BLaER1 (cell line): ENCODE data around the gene CORIN.
"Not testable (repeated sequence)": the region's sequence is repeated elsewhere in the genome, so short reads cannot be mapped to it uniquely, and the experiment has no call there.

ENCODE experiments used
- H3K27ac ChIP-seq: shearing (Covaris generic); formaldehyde crosslinking; 2 replicates; pipeline ENCODE4 v1.8.1; 2022
- H3K27me3 ChIP-seq: shearing (Covaris generic); formaldehyde crosslinking; 2 replicates; pipeline ENCODE4 v1.8.1; 2022
- H3K36me3 ChIP-seq: shearing (Covaris generic); formaldehyde crosslinking; 2 replicates; pipeline ENCODE4 v1.8.1; 2022
- H3K4me1 ChIP-seq: shearing (Covaris generic); formaldehyde crosslinking; 2 replicates; pipeline ENCODE4 v1.8.1; 2022
- H3K4me2 ChIP-seq: shearing (Covaris generic); formaldehyde crosslinking; 2 replicates; pipeline ENCODE4 v1.8.1; 2022
- H3K4me3 ChIP-seq: shearing (Covaris generic); formaldehyde crosslinking; 2 replicates; pipeline ENCODE4 v1.8.1; 2022
- H3K9ac ChIP-seq: shearing (Covaris generic); formaldehyde crosslinking; 2 replicates; pipeline ENCODE4 v1.8.1; 2022
- H3K9me3 ChIP-seq: shearing (Covaris generic); formaldehyde crosslinking; 2 replicates; pipeline ENCODE4 v1.8.1; 2022
- H4K20me1 ChIP-seq: shearing (Covaris generic); formaldehyde crosslinking; 2 replicates; pipeline ENCODE4 v1.8.1; 2022
- Cebpa-rat ChIP-seq: shearing (Covaris generic); IDR thresholded peaks from 2 replicates; pipeline ENCODE4 v1.8.1; 2022

Gene CORIN

DNA sequence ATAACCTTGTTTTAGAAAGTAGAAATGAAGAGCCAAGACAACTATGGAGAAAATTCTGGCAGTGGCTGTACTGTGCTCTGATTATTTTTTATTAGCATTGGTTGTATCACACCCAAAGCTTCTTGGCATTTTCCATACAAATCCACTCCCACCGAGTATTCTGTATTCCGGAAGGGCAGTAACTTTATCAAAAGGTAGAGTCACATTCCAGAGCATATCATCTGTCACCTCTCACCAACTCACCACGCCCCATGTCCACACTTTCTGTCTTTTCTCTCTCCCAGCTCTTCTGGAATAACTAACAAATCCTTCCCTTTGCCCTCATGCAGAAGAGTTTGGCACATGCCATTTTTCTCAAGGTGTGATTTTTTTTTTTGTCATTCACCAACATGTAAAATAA, 52.7 kb downstream of the CORIN start:
- peaks cover 8% of the 10 kb centered on the region; the same call in 1 of the 2 replicates for H3K9me3 ChIP-seq
- no peaks in the 10 kb centered on the region for H3K4me1 ChIP-seq
- no peaks in the 10 kb centered on the region for H4K20me1 ChIP-seq
- H3K27me3 ChIP-seq, result no peaks in the 10 kb centered on the region
- no peak overlapping the region for H3K4me2 ChIP-seq
- no peak overlapping the region for H3K4me3 ChIP-seq
- H3K9ac ChIP-seq, result no peak overlapping the region
- H3K27ac ChIP-seq, result no peak overlapping the region
- H3K36me3 ChIP-seq, result no peaks in the 10 kb centered on the region
- TF ChIP-seq Cebpa-rat, result no peak

DNA sequence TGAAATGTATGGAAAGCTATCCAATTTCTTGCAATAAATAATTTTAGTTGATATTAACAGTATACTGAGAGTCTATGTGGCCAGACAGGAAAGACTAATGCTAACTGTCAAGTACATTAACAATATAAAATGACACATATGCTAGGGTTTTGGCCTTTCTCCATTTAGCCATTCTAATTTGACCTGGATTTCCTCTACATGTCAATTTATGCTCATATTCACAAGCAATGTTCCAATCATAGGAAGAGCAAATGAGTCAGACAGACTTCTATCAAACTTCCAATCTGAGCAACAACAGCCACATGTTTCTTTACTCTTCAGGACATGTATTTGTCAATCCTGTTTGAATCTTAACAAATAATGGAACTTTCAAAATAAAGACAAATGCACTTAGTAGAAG, 53.6 kb downstream of the CORIN start:
- H4K20me1 ChIP-seq, result no peaks in the 10 kb centered on the region
- H3K4me2 ChIP-seq, result no peak overlapping the region
- peaks cover 8% of the 10 kb centered on the region; the same call in 1 of the 2 replicates for H3K9me3 ChIP-seq
- H3K4me1 ChIP-seq, result no peaks in the 10 kb centered on the region
- no peak for TF ChIP-seq Cebpa-rat
- no peak overlapping the region for H3K27ac ChIP-seq
- no peak overlapping the region for H3K4me3 ChIP-seq
- H3K36me3 ChIP-seq, result no peaks in the 10 kb centered on the region
- no peak overlapping the region for H3K9ac ChIP-seq
- no peaks in the 10 kb centered on the region for H3K27me3 ChIP-seq

DNA sequence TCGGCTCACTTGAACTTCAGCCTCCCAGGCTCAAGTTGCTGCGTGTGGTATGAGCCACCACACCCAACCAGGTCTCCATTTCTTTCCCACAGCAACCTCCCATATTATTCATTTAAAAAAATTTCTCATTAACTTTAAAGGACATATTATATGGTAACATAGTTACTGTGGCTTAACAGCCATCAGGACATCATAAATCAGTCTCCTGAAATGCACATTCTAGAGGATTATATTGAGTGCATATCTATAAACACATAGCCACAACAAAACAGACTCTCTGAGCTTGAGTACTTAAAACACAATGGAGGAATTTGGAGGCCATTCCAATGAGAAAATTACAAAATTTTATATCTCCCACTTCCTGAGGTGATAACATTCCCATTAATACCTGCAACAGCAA, 61.5 kb downstream of the CORIN start:
- no peaks in the 10 kb centered on the region for H3K36me3 ChIP-seq
- no peak overlapping the region for H3K4me3 ChIP-seq
- no peak overlapping the region for H3K4me2 ChIP-seq
- no peak overlapping the region for H3K27ac ChIP-seq
- no peaks in the 10 kb centered on the region for H3K4me1 ChIP-seq
- TF ChIP-seq Cebpa-rat, result no peak
- no peak overlapping the region for H3K9ac ChIP-seq
- no peaks in the 10 kb centered on the region for H4K20me1 ChIP-seq
- H3K27me3 ChIP-seq, result no peaks in the 10 kb centered on the region
- peaks cover 4% of the 10 kb centered on the region; the same call in 1 of the 2 replicates for H3K9me3 ChIP-seq

DNA sequence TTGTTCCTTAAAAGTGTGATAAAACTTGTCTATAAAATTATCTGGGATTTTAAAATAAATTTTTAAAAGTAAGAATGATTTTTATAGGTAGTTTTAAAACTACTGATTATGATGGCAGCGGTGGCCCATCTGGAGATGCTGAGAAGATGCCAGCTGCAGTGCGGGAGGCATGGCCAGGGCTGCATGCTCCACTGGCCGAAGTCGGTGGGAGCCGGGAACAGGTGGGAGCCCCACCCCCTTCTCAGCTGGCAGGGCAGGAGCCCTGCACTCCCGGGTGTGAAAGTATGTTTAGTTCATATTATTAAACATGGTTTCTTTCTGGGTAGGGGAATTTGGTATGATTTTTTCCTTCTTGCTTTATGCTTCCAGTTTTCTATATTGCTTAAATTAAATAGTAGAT, 63.8 kb downstream of the CORIN start:
- H3K27ac ChIP-seq, result no peak overlapping the region
- TF ChIP-seq Cebpa-rat, result no peak
- no peaks in the 10 kb centered on the region for H3K4me1 ChIP-seq
- H4K20me1 ChIP-seq, result no peaks in the 10 kb centered on the region
- H3K4me2 ChIP-seq, result no peak overlapping the region
- H3K36me3 ChIP-seq, result no peaks in the 10 kb centered on the region
- H3K9me3 ChIP-seq, result no peaks in the 10 kb centered on the region
- H3K9ac ChIP-seq, result no peak overlapping the region
- H3K4me3 ChIP-seq, result no peak overlapping the region
- H3K27me3 ChIP-seq, result no peaks in the 10 kb centered on the region

DNA sequence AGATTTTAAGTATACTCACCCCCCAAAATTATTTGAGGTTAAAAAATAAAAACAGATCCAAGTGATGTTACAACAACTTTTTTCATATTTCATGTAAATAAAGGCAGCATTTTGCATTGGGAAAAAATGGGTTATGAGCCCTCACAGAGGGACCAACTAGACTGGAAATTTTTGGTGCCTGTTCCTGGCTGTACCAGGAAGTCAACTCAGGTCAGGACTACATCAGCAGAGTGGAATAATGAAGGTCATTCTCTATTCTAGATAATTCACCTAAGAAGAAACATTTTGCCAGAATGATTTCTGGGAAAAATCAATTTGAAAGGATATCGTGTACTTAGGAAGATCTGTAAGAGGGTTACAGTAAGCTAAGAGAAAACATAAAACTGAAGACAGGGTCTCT, 66.8 kb downstream of the CORIN start:
- Histone ChIP-seq H3K27ac (no peak overlapping the region), H3K9ac (no peak overlapping the region), H3K9me3 (no peaks in the 10 kb centered on the region), H3K27me3 (no peaks in the 10 kb centered on the region), H3K4me1 (no peaks in the 10 kb centered on the region), H3K36me3 (no peaks in the 10 kb centered on the region), H3K4me3 (no peak overlapping the region), H4K20me1 (no peaks in the 10 kb centered on the region), H3K4me2 (no peak overlapping the region)
- TF ChIP-seq Cebpa-rat, result no peak

DNA sequence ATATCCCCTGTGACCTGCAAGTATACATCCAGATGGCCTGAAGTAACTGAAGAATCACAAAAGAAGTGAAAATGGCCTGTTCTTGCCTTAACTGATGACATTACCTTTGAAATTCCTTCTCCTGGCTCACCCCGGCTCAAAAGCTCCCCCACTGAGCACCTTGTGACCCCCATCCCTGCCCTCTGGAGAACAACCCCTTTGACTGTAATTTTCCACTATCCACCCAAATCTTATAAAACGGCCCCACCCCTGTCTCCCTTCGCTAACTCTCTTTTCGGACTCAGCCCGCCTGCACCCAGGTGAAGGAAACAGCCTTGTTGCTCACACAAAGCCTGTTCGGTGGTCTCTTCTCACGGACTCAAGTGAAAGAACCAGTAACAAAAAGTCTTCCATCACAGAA, 69.9 kb downstream of the CORIN start:
- H3K4me3 ChIP-seq, H3K27ac ChIP-seq, H4K20me1 ChIP-seq, H3K36me3 ChIP-seq, H3K27me3 ChIP-seq, H3K4me1 ChIP-seq, H3K9ac ChIP-seq, H3K9me3 ChIP-seq, H3K4me2 ChIP-seq: not testable (repeated sequence)

DNA sequence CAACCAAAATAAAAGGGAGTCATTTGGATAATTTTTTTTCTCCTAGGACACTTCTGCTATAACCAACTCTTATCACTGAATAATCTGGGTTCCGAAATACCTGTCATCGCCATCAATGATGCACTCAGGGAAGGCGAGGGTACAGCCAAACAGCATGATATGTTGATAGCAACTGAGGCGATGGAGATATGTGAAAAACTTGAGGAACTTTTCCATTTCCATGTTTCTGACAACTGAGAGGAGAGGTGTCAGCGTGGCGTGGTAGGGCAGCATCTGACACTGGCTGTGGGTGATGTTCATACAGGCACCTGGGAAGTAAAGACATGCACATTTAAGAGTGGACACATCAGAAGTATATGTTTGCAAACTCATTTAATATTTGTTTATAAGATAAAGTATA, 74.6 kb downstream of the CORIN start:
- H3K27ac ChIP-seq, result no peak overlapping the region
- no peaks in the 10 kb centered on the region for H3K27me3 ChIP-seq
- no peaks in the 10 kb centered on the region for H3K4me1 ChIP-seq
- H3K36me3 ChIP-seq, result no peaks in the 10 kb centered on the region
- H3K4me2 ChIP-seq, result no peak overlapping the region
- no peak overlapping the region for H3K4me3 ChIP-seq
- H3K9me3 ChIP-seq, result peaks cover 9% of the 10 kb centered on the region
- H4K20me1 ChIP-seq, result no peaks in the 10 kb centered on the region
- no peak for TF ChIP-seq Cebpa-rat
- no peak overlapping the region for H3K9ac ChIP-seq

DNA sequence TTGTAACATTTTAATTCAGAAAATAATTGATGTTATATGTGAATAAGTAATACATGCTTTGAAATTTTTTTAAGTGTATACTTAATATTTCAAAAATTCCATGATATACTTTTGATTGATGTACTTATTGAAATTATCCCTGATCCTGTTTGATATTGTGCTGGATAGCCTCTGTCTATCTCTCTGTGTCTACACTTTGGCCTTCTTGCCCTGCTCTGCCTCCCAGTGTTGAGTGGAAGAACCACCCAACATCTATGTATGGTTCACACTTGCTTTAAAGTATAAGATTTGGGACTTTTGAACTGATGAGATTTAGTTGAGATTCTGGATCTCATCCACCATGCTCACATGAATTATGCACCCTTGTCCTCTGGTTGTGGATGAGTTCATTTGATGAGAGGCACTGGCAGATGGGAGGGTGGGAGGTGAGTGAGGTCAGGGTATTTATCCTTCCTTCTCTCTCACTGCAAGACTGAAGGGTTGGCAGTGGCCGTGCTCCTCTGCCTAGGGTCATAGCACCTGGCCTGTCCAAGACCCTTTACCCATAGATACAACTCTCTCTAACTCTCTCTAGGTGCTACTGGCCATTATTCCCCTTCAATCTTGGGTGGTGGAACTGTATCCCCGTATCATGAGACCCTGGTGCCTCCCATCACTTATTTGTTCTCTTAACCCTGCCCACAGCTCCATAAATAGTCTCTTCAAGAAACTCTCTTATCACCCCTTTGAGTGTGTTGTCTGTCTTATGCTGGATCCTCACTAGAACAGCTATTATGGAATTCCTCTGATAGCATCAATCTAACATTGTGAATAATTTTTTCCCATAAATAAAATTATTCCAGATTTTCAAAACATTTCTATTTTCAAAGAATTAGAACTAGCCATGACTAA, 75.2 kb downstream of the CORIN start:
- no peaks in the 10 kb centered on the region for H3K27me3 ChIP-seq
- no peaks in the 10 kb centered on the region for H4K20me1 ChIP-seq
- H3K9ac ChIP-seq, result no peak overlapping the region
- no peaks in the 10 kb centered on the region for H3K36me3 ChIP-seq
- no peak overlapping the region for H3K4me3 ChIP-seq
- no peak for TF ChIP-seq Cebpa-rat
- no peak overlapping the region for H3K27ac ChIP-seq
- no peak overlapping the region for H3K4me2 ChIP-seq
- H3K9me3 ChIP-seq, result peaks cover 10% of the 10 kb centered on the region
- H3K4me1 ChIP-seq, result no peaks in the 10 kb centered on the region

DNA sequence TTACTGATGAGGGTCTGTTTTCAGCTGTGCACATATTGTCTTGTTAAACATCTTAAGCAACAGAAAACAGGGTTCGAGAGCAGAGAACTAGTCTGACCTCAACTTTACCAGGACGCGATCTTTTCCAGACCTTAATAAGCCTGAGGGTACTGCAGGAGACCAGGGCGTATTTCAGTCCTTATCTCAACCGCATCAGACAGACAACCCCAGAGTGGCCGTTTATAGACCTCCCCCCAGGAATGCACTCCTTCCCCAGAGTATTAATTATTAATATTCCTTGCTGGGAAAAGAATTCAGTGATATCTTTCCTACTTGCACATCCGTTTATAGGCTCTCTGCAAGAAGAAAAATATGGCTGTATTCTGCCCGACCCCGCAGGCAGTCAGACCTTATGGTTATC, 84.6 kb downstream of the CORIN start:
- not testable (repeated sequence) for H3K27ac ChIP-seq
- H3K9me3 ChIP-seq, result peaks cover 22% of the 10 kb centered on the region

DNA sequence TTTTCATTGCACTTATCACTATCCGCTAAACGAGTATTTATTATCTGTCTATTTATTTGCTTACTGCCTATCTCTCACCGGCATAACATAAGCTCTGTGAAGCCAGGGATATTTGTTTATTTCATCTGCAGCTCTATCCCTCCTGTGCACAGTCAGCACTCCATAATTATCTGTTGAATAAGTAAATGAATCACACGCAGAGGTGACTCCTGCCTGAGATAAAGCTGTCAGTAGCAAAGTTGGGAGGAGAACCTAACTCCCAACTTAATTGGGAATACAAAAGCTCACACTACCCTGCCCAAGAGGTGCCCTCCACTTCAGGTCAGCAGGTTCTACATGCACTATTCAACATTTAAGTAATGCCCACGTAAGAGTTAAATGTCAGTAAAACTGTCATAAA, 85.7 kb downstream of the CORIN start:
- TF ChIP-seq Cebpa-rat, result no peak
- Histone ChIP-seq H3K4me1 (peaks cover 25% of the 10 kb centered on the region), H3K4me3 (no peak overlapping the region), H3K9ac (no peak overlapping the region), H3K4me2 (no peak overlapping the region), H3K27me3 (no peaks in the 10 kb centered on the region), H3K36me3 (no peaks in the 10 kb centered on the region), H4K20me1 (no peaks in the 10 kb centered on the region), H3K27ac (no peak overlapping the region), H3K9me3 (peaks cover 21% of the 10 kb centered on the region)

More for the DNA sequence above, 84.6 kb downstream of the CORIN start:
- H3K36me3 ChIP-seq, H3K27me3 ChIP-seq, H3K9ac ChIP-seq, H3K4me2 ChIP-seq, H4K20me1 ChIP-seq, H3K4me3 ChIP-seq: not testable (repeated sequence)
- peaks cover 25% of the 10 kb centered on the region for H3K4me1 ChIP-seq

DNA sequence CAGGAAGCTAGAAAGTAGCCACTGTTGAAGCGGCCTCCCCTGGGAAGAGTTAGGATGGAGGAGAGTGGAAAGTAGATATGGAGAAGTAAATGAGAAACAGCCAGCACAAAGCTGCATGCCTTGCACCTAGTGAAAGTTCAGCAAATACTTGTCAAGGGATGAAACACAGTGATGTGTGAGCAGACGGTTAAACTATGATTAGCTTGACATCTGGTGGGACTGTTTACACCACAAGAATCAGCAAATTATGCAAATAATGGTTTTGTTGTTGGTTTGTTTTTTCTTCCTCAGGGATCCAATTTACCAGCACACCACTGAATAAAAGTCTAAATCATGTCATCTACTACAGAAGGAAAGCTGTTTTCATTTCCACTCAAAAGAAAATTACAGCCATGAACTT, 87.1 kb downstream of the CORIN start:
- peak overlapping the region; percentile 53 for H3K4me2 ChIP-seq
- peaks cover 25% of the 10 kb centered on the region for H3K4me1 ChIP-seq
- no peaks in the 10 kb centered on the region for H4K20me1 ChIP-seq
- no peak overlapping the region for H3K4me3 ChIP-seq
- H3K27ac ChIP-seq, result peak overlapping the region; percentile 45; the same call in 1 of the 2 replicates
- no peaks in the 10 kb centered on the region for H3K27me3 ChIP-seq
- H3K36me3 ChIP-seq, result no peaks in the 10 kb centered on the region
- peaks cover 21% of the 10 kb centered on the region for H3K9me3 ChIP-seq
- H3K9ac ChIP-seq, result no peak overlapping the region
- TF ChIP-seq Cebpa-rat, result no peak
